Uterus (tissue), 2 donors: ENCODE data around the gene RNF133.

Experiments
- POLR2A ChIP-seq, 2 donors: fragments of 450-650 bp; IDR thresholded peaks; one replicate each; pipeline ENCODE4 v1.6.1; 2016; ENCODE audit warnings: antibody characterized with exemption in 2 of 2, mild to moderate bottlenecking in 1 of 2, moderate library complexity in 1 of 2
- TF ChIP-seq, protein P1 (sequence below), 4 experiments: fragments of 200-600 bp in 2 of 4; fragments of 450-650 bp in 2 of 4; sonication (generic) in 2 of 4; IDR thresholded peaks; one replicate each; pipeline ENCODE4 v1.5.1; 2016 to 2019; ENCODE audit warnings: antibody characterized with exemption in 4 of 4, mild to moderate bottlenecking in 2 of 4, moderate library complexity in 1 of 4

DNA sequence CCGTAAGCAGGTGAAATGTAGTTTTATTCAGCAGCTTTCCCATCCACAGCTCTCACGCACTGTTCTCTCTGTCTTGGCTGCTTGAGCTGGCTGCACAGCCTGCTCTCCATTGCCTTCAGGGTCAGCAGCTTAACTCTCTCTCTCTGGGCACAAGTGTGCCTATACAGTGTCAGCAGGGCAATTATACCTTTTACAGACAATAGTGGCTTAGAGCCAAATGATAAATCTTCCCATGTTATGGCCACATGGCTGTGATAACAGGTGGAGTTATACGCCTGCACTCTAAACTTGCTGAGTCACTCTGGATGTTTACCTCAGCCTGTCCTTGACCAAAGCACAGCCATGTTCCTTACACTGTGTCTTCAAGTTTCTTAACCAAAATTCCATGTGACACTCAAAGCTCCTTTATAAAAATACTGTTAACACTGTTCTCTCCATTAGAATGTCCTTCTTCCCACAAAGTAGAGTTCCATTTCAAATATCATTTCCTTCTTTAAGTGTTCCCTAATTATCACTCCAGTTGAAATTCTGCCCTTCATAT is 6.1 kb downstream of the RNF133 start:
- TF ChIP-seq, protein P1, sequence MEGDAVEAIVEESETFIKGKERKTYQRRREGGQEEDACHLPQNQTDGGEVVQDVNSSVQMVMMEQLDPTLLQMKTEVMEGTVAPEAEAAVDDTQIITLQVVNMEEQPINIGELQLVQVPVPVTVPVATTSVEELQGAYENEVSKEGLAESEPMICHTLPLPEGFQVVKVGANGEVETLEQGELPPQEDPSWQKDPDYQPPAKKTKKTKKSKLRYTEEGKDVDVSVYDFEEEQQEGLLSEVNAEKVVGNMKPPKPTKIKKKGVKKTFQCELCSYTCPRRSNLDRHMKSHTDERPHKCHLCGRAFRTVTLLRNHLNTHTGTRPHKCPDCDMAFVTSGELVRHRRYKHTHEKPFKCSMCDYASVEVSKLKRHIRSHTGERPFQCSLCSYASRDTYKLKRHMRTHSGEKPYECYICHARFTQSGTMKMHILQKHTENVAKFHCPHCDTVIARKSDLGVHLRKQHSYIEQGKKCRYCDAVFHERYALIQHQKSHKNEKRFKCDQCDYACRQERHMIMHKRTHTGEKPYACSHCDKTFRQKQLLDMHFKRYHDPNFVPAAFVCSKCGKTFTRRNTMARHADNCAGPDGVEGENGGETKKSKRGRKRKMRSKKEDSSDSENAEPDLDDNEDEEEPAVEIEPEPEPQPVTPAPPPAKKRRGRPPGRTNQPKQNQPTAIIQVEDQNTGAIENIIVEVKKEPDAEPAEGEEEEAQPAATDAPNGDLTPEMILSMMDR (IDR thresholded peaks at IDR 0.05): no peak
- TF ChIP-seq POLR2A (IDR thresholded peaks at IDR 0.05): no peak
